GM21529 (cell line): ENCODE results near the gene PMPCA.

Experiments
- ATAC-seq: cut with Tn5 transposase; IDR thresholded peaks from one replicate; pipeline ENCODE4 v1.9.1; 2021; ENCODE audit not compliant: unreplicated experiment

PMPCA gene

GRCh38 chr9:136454026-136454796, 43.8 kb downstream of the PMPCA start:
- ATAC-seq, result no peak

- no peak for ATAC-seq
Observed at GRCh38 chr9:136455043-136456002, 44.9 kb downstream of the PMPCA start.

GRCh38 chr9:136456258-136456657, 45.8 kb downstream of the PMPCA start:
- no peak for ATAC-seq

- no peak for ATAC-seq
Observed at GRCh38 chr9:136457326-136457725, 46.9 kb downstream of the PMPCA start.

GRCh38 chr9:136459425-136459824, 49.0 kb downstream of the PMPCA start:
- no peak for ATAC-seq

- no peak for ATAC-seq
Observed at GRCh38 chr9:136460772-136461325, 50.4 kb downstream of the PMPCA start.

- no peak for ATAC-seq
Observed at GRCh38 chr9:136462664-136463063, 52.2 kb downstream of the PMPCA start.

- no peak for ATAC-seq
Observed at GRCh38 chr9:136463578-136463977, 53.1 kb downstream of the PMPCA start.

GRCh38 chr9:136464241-136464640, 53.8 kb downstream of the PMPCA start:
- no peak for ATAC-seq

- no peak for ATAC-seq
Observed at GRCh38 chr9:136465500-136466154, 55.2 kb downstream of the PMPCA start.

GRCh38 chr9:136466155-136466541, 55.7 kb downstream of the PMPCA start:
- ATAC-seq, result no peak

GRCh38 chr9:136467766-136468165, 57.3 kb downstream of the PMPCA start:
- ATAC-seq, result no peak

- ATAC-seq, result no peak
Observed at GRCh38 chr9:136470356-136470755, 59.9 kb downstream of the PMPCA start.

- no peak for ATAC-seq
Observed at GRCh38 chr9:136470792-136471469, 60.5 kb downstream of the PMPCA start.

GRCh38 chr9:136471802-136472487, 61.5 kb downstream of the PMPCA start:
- no peak for ATAC-seq

GRCh38 chr9:136472640-136473353, 62.3 kb downstream of the PMPCA start:
- ATAC-seq, result no peak

- ATAC-seq, result no peak
Observed at GRCh38 chr9:136473354-136473721, 62.9 kb downstream of the PMPCA start.
